ENCODE results near the gene CD40LG.

Gene CD40LG

GRCh38 chrX:136607236-136607635 is 40.7 kb upstream of the CD40LG start:
- no peak overlapping the region for H3K27ac ChIP-seq (ENCODE audit: low read depth, low read length)
- no peaks in the 10 kb centered on the region for H3K79me2 ChIP-seq (ENCODE audit: insufficient read depth, low read length)
- no peak overlapping the region for H3K9ac ChIP-seq (ENCODE audit: low read length)
- H3K9me2 ChIP-seq (replicated peaks; ENCODE audit: insufficient read depth, low read length) = no peaks in the 10 kb centered on the region
- no peak overlapping the region for H3K4me3 ChIP-seq (ENCODE audit: insufficient read depth, low read length, poor library complexity, severe bottlenecking)
- no peak overlapping the region for H2AFZ ChIP-seq (ENCODE audit: low read depth, low read length, severe bottlenecking)
- no peaks in the 10 kb centered on the region for H3F3A ChIP-seq (ENCODE audit: insufficient read depth)
- no peaks in the 10 kb centered on the region for H3K27me3 ChIP-seq (ENCODE audit: low read length)
- TF ChIP-seq, protein P1, sequence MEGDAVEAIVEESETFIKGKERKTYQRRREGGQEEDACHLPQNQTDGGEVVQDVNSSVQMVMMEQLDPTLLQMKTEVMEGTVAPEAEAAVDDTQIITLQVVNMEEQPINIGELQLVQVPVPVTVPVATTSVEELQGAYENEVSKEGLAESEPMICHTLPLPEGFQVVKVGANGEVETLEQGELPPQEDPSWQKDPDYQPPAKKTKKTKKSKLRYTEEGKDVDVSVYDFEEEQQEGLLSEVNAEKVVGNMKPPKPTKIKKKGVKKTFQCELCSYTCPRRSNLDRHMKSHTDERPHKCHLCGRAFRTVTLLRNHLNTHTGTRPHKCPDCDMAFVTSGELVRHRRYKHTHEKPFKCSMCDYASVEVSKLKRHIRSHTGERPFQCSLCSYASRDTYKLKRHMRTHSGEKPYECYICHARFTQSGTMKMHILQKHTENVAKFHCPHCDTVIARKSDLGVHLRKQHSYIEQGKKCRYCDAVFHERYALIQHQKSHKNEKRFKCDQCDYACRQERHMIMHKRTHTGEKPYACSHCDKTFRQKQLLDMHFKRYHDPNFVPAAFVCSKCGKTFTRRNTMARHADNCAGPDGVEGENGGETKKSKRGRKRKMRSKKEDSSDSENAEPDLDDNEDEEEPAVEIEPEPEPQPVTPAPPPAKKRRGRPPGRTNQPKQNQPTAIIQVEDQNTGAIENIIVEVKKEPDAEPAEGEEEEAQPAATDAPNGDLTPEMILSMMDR (IDR thresholded peaks at IDR 0.05; ENCODE audit: insufficient read depth, low read length, poor library complexity, severe bottlenecking) = no peak
- no peaks in the 10 kb centered on the region for H3K9me3 ChIP-seq (ENCODE audit: insufficient read depth, low read length)
- H3K4me2 ChIP-seq (ENCODE audit: low read depth, low read length, poor library complexity, severe bottlenecking) = no peak overlapping the region
- no peaks in the 10 kb centered on the region for H4K20me1 ChIP-seq (ENCODE audit: low read depth, low read length)
- H3K36me3 ChIP-seq (ENCODE audit: low read length) = no peaks in the 10 kb centered on the region

DNA sequence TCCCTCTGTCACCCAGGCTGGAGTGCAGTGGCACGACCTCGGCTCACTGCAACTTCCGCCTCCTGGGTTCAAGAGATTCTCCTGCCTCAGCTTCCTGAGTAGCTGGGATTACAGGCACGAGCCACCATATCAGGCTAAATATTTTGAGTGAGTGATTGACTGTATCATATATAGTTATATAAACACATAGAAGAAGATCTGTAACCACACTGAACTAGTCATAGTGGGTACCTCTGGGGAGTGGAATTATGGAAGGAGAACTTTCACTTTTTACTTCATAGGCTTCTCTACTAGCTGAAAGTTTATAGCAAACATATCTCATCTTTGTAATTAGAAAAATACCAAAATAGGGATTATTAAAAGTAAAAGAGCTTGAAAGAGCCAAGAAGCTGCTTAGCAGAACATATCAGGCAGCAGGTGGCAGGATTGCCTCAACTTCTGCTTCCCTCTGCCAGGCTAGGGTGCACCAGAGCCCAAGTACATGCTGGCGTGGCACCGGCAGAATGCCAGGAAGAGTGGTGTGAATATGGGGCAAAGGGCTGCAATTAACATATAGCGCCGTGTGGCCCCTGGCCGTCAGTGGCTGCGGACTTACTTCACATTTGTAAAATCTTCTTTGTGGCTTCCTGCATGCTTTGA is 39.5 kb upstream of the CD40LG start:
- Histone ChIP-seq H2AFZ (ENCODE audit: low read depth, low read length, severe bottlenecking) (no peak overlapping the region), H3K27me3 (ENCODE audit: low read length) (no peaks in the 10 kb centered on the region), H3K4me2 (ENCODE audit: low read depth, low read length, poor library complexity, severe bottlenecking) (no peak overlapping the region), H3K27ac (ENCODE audit: low read depth, low read length) (no peak overlapping the region), H3K36me3 (ENCODE audit: low read length) (no peaks in the 10 kb centered on the region), H3K79me2 (ENCODE audit: insufficient read depth, low read length) (no peaks in the 10 kb centered on the region), H4K20me1 (ENCODE audit: low read depth, low read length) (no peaks in the 10 kb centered on the region), H3F3A (ENCODE audit: insufficient read depth) (no peaks in the 10 kb centered on the region), H3K4me3 (ENCODE audit: insufficient read depth, low read length, poor library complexity, severe bottlenecking) (no peak overlapping the region), H3K9me2 (replicated peaks; ENCODE audit: insufficient read depth, low read length) (no peaks in the 10 kb centered on the region), H3K9me3 (ENCODE audit: insufficient read depth, low read length) (no peaks in the 10 kb centered on the region), H3K9ac (ENCODE audit: low read length) (no peak overlapping the region)
- TF ChIP-seq, protein P1 (IDR thresholded peaks at IDR 0.05; ENCODE audit: insufficient read depth, low read length, poor library complexity, severe bottlenecking) = no peak
- TF ChIP-seq EZH2phosphoT487 (conservative IDR thresholded peaks at IDR 0.05; ENCODE audit: low read length) = no peak

- Histone ChIP-seq H2AFZ (ENCODE audit: low read depth, low read length, severe bottlenecking) (no peak overlapping the region), H3K4me3 (ENCODE audit: insufficient read depth, low read length, poor library complexity, severe bottlenecking) (no peak overlapping the region), H3K36me3 (ENCODE audit: low read length) (no peaks in the 10 kb centered on the region), H3K79me2 (ENCODE audit: insufficient read depth, low read length) (no peaks in the 10 kb centered on the region), H3K4me2 (ENCODE audit: low read depth, low read length, poor library complexity, severe bottlenecking) (no peak overlapping the region), H3K9me2 (replicated peaks; ENCODE audit: insufficient read depth, low read length) (no peaks in the 10 kb centered on the region), H3K27ac (ENCODE audit: low read depth, low read length) (no peak overlapping the region), H3K27me3 (ENCODE audit: low read length) (no peaks in the 10 kb centered on the region), H4K20me1 (ENCODE audit: low read depth, low read length) (no peaks in the 10 kb centered on the region), H3K9me3 (ENCODE audit: insufficient read depth, low read length) (no peaks in the 10 kb centered on the region), H3F3A (ENCODE audit: insufficient read depth) (no peaks in the 10 kb centered on the region), H3K9ac (ENCODE audit: low read length) (no peak overlapping the region)
- TF ChIP-seq, protein P1 (IDR thresholded peaks at IDR 0.05; ENCODE audit: insufficient read depth, low read length, poor library complexity, severe bottlenecking) = no peak
- TF ChIP-seq EZH2phosphoT487 (conservative IDR thresholded peaks at IDR 0.05; ENCODE audit: low read length) = no peak
Measured at GRCh38 chrX:136616987-136617685, 30.8 kb upstream of the CD40LG start.

Measured in SU-DHL-6 (cell line).